ENCODE results near the gene GRIN2C. TPM values are rescaled to one million over a fixed set of nuclear protein-coding genes. Genes with fewer than 3 reads are reported as not detected.

GRIN2C gene
- total and polyA plus RNA-seq, 9 of the 15 experiments (the other 6 are each of a cell fraction or from before 2014, with no cell fraction given), result under 0.01 to 0.33 (median 0.10) TPM; not detected in 2

GRCh38 chr17:74873874-74874614, 14.4 kb upstream of the GRIN2C start (continued):
- TF ChIP-seq TBL1XR1 (IDR thresholded peaks at IDR 0.05; ENCODE audit: low read length in 2 of 2) (0 out of 4 replicates have a peak, but pooled peaks of 1 of the 2 experiments have one; percentile 23), IRF2 (CRISPR knock-in tag; IDR thresholded peaks at IDR 0.05) (no peak), NR2C1 (IDR thresholded peaks at IDR 0.05) (peak; percentile 22; the same call in 1 of the 2 replicates), NR2C1 (tag; IDR thresholded peaks at IDR 0.05) (0 out of 2 replicates have a peak, but pooled peaks have one; percentile 13), E4F1 (CRISPR knock-in tag; IDR thresholded peaks at IDR 0.05; ENCODE audit: borderline replicate concordance) (no peak), NR4A1 (CRISPR knock-in tag; IDR thresholded peaks at IDR 0.05) (no peak), NR4A1 (tag; IDR thresholded peaks at IDR 0.05) (0 out of 2 replicates have a peak, but pooled peaks have one; percentile 24), CCAR2 (IDR thresholded peaks at IDR 0.05; ENCODE audit: low read depth, low read length) (no peak), LARP7 (IDR thresholded peaks at IDR 0.05) (0 out of 2 replicates have a peak, but pooled peaks have one; percentile 21), GABPB1 (CRISPR knock-in tag; IDR thresholded peaks at IDR 0.05) (no peak), BCOR (IDR thresholded peaks at IDR 0.05) (0 out of 2 replicates have a peak, but pooled peaks have one; percentile 18), ZNF695 (CRISPR knock-in tag; IDR thresholded peaks at IDR 0.05) (no peak), ZNF584 (CRISPR knock-in tag; IDR thresholded peaks at IDR 0.05; ENCODE audit: low read depth) (peak; percentile 57; the same call in 1 of the 2 replicates), FOXK2 (conservative IDR thresholded peaks at IDR 0.05 in 1 of 2, IDR thresholded peaks at IDR 0.05 in 1 of 2; ENCODE audit: low read depth in 2 of 2) (peak; percentile 21 to 49; a peak in 1 of 4 replicates), NR2C2 (CRISPR knock-in tag; IDR thresholded peaks at IDR 0.05) (no peak), NR2C2 (tag; IDR thresholded peaks at IDR 0.05) (peak; percentile 43; the same call in 1 of the 2 replicates), SPI1 (IDR thresholded peaks at IDR 0.05; ENCODE audit: borderline replicate concordance, low read depth, low read length) (peak; percentile 76), ARID4B (CRISPR knock-in tag; IDR thresholded peaks at IDR 0.05) (no peak), SMARCE1 (IDR thresholded peaks at IDR 0.05) (no peak), CREB3 (tag; conservative IDR thresholded peaks at IDR 0.05; ENCODE audit: low read depth) (peak; percentile 73)

All from K562 (cell line).